SK-N-DZ (cell line): ENCODE data around the gene NCLN.
"Not testable (repeated sequence)": the region's sequence is repeated elsewhere in the genome, so short reads cannot be mapped to it uniquely, and the experiment has no call there.

Source experiments
- DNase-seq: peaks from one replicate; pipeline ENCODE4 v3.0.0-alpha.2; 2015; ENCODE audit warnings: low spot score

The NCLN gene

DNA sequence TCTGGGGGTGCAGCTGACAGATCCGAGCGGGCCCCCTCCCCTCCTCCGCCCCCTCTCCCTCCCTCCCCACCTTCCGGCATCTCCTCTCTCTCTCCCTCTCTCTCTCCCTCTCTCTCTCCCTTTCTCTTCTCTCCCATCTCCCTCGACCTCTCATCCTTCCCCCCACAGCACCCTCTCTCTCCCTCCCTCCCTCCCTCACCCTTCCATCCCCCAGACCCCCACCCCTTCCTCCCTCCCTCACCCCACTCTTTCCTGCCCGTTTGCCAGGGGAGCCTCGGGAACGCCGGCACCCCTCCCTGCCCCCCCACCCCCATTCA lies 39.4 kb downstream of the NCLN start:
- DNase-seq: no peak

DNA sequence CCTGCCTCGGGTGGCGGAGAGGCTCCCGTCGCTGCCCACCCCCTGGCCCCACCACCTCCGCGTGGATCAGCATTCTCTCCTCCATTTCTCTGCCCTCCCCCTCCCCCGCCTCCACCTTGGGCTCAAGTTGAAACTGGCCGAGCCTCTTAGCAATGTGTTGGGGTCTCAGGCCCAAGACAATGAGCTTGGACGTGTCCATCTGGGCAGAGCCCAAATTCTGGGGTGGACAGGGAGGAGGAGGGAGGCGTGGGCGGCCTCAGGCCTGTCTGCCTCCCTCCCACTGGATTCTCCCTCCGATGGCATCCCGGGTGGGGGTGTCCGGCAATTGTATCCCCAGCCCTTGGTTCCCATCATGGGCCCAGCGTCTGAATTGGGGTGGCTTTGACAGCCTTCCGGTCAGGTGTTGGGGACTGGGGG lies 40.0 kb downstream of the NCLN start:
- no peak for DNase-seq

DNA sequence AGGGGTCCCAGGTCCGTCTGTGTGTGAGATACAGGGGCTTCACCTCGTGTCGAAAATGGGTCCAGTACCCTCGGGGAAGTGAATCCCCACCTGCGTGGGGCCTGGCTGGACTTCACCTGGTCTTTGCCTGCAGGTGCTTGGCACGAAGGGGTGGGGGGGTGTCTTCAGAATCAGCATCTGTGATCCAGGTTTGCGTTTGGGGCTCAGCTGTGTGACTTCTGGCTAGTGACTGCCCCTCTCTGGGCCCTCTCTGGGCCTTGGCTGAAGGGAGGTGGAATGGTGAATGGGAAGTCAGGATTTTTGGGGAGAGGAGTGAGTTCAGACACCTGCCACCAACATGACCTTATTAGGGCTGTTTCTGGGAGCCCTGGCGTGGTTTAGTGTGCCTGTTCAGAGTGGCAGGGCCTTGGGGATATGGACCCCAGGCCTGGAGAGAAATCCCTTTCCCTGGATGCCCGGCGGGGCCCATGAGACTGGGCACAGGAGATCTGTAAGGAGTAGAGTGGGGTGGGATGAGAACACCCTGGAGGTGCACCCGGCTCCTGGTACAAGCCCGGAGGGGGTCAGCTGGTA lies 41.4 kb downstream of the NCLN start:
- no peak for DNase-seq

DNA sequence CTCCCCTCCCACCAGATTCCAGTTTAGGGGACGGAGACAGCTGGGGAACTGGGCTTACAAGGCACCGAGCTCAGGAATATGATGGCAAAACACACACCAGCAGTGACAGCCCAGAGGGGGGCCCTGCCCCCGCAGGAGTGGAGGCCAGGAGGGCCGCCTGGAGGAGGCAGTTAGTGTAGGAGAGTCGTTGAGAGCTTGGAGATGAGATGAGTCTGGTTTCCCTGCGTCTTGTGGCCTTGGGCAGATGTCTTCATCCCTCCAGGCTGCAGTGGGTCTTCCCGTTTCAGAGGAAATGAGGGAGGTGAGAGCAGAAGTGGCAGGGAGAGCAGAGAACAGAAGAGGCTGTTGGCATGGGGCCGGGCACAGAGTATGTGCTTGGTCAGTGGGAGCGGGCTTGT lies 43.6 kb downstream of the NCLN start:
- DNase-seq: no peak

DNA sequence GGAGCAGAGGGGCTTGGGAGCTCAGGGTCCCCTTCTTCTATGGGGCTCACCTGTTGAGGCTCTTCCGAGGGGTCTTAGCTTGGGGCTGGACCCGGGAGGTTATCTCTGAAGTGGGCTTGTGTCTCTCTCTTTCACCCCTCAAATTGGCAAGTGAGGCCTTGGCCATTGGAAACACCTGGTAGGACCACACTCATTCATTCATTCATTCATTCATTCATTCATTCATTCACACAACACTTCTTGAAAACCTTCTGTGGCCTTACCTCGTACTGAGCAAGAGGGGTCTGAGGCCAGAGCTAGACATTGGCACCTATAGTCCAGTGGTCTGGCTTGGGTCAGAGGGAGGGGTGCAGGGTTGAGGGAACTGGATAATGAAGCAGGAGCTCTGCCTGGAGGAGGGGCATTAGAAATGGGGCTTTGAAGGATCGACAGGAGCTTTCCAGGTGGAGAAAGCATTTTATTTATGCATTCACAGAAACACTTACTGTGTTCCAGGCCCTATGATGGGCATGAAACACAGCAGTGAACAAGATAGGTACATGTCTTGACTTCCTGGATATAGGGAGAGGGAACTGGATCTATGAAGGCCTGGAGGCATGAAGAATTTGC lies 44.3 kb downstream of the NCLN start:
- DNase-seq: no peak

DNA sequence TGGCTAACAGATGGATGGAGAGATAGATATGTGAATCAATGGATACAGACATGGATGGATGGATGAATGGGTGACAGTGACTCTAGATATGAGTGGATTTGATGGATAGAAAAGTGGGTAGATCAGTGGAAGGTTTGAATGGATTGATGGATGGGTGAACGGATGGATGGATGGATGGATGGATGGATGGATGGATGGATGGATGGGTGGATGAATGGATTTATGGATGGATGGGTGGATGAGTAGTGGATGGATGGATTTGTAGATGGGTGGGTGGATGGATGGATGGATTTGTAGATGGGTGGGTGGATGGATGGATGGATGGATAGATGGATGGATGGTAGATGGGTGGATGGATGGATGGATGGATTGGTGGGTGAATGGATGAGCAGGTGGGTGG lies 45.6 kb downstream of the NCLN start:
- no peak for DNase-seq

DNA sequence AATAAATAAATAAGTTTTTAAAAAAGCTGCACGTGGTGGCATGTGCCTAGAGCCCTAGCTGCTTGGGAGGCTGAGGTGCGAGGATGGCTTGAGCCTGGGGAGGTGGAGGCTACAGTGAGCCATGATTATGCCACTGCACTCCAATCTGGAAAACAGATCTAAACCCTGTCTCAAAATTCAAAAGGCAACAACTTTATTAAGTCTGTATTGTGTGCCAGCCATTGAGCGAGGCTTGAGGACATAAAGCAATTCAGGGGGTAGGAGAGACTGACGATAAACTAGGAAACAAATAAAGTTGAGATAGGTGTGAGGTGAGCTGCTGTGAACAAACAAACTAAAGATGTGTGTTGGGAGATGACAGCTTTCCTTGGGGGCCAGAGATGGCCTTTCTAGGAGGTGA lies 47.4 kb downstream of the NCLN start:
- no peak for DNase-seq

DNA sequence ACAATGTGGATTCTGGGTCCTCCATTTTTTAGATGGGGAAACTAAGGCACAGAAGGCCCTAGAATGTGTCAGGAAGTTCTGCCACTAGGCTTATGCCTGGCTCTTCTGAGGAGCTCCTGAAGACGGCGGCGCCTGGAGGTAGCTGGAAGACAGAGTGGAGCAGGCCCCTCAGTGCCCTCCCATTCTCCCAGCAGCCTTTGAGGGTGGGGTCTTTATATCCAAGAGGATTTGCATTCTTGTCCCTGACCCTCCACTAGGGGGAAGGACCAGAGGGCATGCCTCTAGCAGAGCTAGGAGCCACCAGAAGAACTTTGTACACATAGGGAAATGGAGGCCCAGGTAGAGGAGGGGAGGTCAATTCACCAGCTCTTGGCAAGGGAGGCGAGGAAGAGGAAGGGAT lies 48.1 kb downstream of the NCLN start:
- no peak for DNase-seq

DNA sequence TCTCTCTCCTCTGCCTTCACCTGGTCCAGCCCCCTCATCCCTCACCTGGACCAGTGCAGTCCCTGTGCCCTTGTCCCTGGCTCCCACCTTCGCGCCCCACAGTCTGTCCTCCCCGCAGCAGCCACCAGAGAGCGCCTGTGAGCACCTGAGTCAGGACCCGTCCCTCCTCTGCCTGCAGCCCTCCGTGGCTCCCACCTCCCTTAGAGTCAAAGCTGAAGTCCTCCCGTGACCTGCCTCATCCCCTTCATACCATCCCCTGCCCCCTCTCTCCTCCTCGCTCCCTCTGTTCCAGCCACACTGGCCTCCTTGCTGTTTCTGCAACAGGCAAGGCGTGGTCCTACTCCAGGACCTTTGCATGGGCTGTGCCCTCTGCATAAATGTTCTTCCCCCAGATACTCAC lies 49.1 kb downstream of the NCLN start:
- DNase-seq: no peak

DNA sequence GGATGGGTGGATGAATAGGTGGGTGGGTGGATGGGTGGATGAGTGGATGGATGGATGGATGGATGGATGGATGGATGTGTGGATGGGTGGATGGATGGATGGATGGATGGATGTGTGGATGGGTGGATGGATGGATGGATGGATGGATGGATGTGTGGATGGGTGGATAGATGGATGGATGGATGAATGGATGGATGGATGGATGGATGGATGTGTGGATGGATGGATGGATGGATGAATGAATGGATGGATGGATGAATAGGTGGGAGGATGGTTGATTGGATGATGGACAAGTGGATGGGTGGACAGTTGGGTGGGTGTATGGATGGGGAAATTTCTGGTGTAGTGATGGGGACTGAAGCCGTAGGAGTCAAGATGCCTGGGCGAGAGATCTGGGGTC lies 49.9 kb downstream of the NCLN start:
- DNase-seq: not testable (repeated sequence)

DNA sequence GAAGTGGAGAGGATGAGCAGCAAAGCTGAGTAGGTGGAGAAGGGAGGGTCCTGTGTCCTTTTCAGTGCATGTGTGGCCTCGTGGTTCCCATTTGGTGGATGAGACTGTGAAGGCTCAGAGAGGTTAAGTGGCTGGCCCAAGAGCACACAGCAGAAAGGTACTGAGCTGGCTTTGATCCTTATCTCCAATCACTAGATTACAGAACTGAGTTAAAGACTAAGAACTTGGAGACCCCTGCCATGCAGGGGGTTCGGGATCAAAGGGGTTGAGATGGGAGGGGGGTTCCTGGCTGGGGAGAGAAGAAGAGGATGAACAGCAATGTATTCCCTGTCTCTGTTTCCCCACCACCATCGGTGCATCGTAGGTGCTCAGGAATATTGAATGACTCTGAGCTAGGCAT lies 50.5 kb downstream of the NCLN start:
- no peak for DNase-seq

DNA sequence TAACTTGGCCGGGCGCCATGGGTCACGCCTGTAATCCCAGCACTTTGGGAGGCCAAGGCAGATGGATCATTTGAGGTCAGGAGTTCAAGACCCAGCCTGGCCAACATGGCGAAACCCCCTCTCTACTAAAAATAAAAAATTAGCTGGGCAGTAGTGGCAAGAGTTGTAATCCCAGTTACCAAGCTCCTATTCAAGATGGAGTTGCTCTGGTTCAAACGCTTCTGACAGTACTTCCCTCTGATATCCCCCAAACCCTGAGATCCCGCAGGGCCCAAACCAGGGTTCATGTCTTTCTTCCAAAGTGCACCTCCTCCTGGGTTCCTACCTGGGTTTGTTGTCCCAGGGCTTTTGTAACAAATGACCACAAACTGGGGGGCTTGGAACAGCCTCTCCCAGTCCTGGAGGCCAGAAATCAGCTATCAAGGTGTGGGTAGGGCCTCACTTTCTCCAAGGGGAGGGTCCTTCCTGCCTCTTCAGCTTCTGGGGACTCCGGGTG lies 52.4 kb downstream of the NCLN start:
- no peak for DNase-seq

DNA sequence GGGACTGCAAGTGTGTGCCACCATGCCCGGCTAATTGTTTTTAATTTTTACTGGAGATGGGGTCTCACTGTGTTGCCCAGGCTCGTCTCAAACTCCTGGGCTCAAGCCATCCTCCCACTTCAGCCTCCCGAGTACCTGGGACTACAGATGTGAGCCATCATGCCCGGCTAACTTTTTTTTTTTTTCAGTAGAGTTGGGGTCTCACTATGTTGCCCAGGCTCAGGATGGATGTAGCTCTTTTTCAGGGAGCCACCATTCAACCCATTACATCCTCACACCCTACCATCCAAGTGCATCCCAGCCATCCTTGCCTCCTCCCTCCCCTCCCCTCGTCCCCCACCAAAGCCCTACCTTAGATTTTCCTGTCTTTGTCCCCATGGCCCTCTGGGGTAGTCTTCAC lies 53.6 kb downstream of the NCLN start:
- no peak for DNase-seq

DNA sequence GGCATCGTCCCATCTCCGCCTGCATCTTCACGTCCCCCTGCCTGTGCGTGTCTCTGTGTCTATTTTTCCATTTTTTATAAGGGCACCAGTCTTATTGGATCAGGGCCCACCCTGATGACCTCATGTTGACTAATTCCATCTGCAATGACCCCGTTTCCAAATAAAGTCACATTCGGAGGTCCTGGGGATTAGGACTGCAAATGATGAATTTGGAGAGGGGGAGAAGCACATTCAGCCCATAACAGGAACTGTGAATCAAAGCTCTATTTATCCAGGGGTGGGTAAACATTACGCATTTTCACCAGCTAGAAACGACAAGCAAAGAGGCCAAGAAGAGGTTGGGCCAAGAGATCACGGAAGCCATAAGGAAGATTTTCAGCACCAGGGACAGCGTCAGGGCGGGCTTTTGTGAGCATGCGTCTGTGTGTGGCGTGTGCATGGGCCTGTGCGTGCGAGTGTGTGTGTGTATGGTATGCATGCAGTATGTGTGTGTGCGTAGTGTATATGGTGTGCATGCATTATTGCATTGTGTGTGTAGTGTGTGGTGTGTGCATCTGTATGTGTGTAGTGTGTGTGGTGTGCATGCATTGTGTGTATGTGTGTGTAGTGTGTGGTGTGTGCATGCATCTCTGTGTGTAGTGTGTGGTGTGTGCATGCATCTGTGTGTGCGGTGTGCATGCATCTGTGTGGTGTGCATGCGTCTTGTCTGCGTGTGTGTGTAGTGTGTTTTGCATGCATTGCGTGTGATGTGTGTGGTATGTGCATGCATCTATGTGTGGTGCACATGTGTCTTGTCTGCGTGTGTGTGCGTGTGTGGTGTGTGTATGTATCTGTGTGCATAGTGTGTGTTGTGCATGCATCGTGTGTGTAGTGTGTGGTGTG lies 58.3 kb downstream of the NCLN start:
- no peak for DNase-seq

DNA sequence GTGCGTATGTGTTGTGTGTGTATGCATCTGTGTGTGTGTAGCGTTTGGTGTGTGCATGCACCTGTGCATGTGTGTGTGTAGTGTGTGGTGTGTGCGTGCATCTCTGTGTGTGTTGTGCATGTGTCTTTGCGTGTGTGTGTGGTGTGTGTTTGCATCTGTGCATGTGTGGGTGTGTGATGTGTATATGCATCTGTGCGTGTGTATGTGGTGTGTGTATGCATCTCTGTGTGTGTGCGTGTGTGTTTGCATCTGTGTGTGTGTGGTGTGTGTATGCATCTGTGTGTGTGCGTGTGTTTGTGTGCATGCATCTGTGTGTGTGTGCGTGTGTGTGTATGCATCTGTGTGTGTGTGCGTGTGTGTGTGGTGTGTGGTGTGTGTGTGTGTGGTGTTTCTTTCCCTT lies 59.3 kb downstream of the NCLN start:
- DNase-seq: no peak

DNA sequence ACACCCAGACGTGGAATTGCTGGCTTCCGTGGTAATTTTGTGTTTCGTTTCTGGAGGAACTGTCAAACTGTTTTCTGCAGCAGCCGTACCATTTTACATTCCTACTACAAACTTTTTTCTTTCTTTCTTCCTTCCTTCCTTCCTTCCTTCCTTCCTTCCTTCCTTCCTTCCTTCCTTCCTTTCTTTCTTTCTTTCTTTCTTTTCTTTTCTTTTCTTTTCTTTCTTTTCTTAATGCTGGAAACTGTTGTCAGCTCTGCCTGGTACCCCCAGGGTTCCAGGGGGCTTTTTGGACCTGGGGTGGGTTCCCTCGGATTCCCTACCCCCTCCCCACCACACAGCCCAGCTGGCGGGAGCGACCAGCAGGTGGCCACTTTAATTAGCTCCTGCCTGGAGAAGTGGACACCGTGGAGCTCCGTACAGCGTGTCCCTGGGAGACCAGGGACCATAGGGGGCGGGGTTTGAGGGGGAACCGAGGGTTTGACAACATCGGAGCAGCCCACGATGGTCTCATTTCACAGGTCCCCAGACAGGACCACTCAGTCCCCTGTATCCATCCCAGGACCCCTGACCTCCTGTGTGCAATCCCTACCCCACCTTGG lies 63.1 kb downstream of the NCLN start:
- no peak for DNase-seq

DNA sequence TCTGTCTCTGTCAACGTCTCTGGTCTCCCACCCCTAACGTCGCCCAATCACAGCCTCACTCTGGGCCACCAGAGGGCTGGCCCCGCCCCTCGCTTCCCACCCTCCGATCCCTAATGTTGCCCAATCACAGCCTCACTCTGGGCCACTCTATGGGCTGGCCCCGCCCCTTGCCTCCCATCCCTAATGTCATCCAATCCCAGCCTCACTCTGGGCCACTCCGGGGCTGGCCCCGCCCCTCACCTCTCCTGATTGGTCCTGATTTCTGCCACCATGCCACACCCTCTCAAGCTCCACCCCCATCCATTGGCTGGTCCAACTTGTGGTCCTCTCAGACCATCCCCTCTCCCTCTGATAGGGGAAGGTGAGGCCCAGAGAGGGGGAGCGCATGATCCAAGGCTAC lies 63.7 kb downstream of the NCLN start:
- DNase-seq: peak; percentile 27

DNA sequence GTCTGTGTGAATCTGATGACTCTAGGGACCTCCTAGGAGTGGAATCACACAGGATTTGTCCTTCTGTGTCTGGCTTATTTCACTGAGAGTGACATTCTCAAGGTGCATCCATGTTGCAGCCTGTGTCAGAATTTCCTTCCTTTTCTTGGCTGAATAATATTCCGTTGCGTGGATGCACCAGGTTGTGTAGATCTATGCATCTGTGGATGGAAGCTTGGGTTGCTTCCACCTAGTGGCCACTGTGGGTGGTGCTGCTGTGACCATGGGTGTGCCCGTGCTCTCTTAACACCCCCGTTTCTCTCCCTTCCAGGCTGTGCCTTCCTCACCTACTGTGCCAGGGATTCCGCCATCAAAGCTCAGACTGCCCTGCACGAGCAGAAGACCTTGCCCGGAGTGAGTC lies 64.9 kb downstream of the NCLN start:
- no peak for DNase-seq

DNA sequence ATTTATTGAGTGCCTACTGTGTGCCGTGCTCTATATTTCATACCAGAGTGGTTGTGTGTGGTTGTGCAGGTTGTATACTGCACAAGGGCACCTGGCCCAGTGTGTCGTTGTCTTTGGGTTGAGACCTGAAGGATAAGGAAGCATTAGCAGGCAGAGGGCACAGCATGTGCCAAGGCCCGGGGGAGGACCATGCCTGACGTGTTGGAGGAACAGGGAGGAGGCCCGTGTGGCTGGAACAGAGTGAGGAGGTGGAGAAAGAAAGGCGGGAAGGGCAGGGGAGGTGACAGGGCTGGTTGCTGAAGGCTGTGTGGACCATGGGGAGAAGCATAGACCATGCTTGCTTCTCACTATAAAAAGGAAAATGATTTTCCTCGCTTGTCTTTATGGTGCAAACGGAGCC lies 65.5 kb downstream of the NCLN start:
- DNase-seq: no peak

DNA sequence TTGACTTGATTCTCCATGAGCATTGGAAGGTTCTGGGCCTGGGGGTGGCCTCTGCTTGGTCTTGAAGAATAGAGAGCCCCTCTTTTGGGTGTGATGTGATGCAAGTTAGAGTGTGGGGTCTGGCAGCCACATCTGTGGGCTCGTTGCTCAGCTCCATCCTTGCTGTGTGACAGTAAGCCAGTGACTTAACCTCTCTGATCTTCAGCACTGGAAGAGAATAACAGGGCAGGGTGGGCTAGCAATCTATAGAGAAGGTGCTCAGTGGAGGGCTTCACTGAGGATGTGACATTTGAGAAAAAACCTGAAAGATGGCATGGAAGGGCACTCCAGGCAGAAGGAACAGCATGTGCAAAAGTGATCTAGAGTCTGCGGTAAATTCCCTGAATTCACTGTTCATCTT lies 66.9 kb downstream of the NCLN start:
- DNase-seq: no peak

DNA sequence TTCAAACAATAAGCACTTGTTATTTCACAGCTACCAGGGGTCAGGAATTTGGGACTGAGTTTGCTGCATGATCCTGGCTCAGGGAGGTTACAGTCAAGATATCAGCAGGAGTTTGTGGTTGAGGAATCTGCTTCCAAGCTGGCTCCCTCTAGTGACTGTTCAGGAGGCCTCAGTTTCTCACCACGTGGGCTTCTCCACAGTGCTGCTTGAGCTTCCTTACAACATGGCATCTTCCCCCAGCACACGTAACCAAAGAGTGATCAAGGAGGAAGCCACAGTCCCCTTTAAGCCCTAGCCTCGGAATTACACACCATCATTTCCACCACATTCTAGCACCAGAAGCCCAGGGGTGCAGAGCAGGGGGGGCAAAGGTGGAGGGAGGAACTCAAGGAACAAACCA lies 67.5 kb downstream of the NCLN start:
- DNase-seq: no peak

DNA sequence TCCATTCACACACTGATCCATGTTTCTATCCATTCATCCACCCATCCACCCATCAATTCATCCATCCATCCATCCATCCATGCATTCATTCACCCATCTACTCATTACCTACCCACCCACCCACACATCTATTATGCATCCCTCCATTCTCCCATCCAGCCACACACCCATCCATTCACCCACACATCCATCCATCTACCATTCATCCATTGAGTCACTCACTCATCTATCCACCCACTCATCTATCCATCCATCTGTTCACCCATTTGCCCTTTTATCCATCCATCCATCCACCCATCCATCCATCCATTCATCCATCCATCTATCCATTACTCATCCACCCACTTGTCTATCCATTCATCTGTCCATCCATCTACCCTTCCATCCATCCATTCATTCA lies 68.8 kb downstream of the NCLN start:
- DNase-seq: no peak

DNA sequence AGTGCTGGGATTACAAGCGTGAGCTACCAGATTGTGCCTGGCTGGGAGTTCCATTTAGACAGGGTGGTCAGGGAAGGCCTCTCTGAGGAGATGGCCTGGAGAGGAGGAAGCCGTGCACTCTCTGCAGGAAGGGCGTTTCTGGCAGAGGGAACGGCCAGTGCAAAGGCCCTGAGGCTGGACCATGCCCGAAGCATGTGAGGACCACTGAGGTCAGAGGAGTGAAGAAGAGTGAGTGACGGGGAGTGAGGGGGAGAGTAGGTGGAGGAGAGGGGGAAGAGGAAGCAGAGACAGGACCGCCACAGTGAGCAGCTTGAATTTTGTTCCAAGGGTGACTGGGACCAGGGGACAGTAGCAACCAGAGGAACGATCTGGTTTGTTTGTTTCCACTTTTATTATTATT lies 71.3 kb downstream of the NCLN start:
- no peak for DNase-seq
